Dermis microvascular lymphatic vessel endothelial cell (primary cell): ENCODE results near the gene TYRO3. TPM values are rescaled to one million over a fixed set of nuclear protein-coding genes. Genes with fewer than 3 reads are reported as not detected.

Source experiments
- DNase-seq, 2 donors: peaks; one replicate each; pipeline versions ENCODE4 v3.0.0 to v3.0.0-alpha.2; 2010; ENCODE audit warnings: low read depth in 2 of 2
- total RNA-seq: library from RNA; depleted of rRNA; stranded (reverse); fragments of >200 nt; gene quantifications from 2 replicates; pipeline ENCODE4 v1.2.1, GENCODE V29; 2014

TYRO3 gene
- total RNA-seq, 1 donor from 2014 or later = 3.1 TPM

- no peak for DNase-seq
Observed at GRCh38 chr15:41603411-41603935, 44.5 kb downstream of the TYRO3 start.

- DNase-seq = peak; percentile 43 to 66
Observed at GRCh38 chr15:41603941-41604911, 45.2 kb downstream of the TYRO3 start.

- no peak for DNase-seq
Observed at GRCh38 chr15:41605566-41605965, 46.6 kb downstream of the TYRO3 start.

DNA sequence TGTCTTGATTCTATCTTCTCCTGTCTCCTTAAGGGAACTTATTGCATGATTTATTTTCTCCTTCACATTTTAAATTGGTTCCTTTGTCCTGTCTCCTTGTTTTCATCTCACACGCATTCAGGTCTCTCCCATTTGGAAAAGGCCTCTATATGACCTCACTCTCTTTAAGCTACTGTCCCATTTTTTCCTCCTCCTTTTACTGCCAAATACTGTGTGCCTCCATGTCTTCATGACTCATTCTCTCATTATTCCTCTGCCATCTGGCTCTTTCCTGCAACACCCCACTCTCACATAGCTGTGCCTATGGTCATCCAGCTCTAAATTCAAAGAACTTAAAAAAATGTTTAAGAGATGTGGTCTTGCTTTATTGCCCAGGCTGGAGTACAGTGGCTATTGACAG is 48.0 kb downstream of the TYRO3 start:
- DNase-seq = peak in 1 of 2 donors; percentile 36

DNA sequence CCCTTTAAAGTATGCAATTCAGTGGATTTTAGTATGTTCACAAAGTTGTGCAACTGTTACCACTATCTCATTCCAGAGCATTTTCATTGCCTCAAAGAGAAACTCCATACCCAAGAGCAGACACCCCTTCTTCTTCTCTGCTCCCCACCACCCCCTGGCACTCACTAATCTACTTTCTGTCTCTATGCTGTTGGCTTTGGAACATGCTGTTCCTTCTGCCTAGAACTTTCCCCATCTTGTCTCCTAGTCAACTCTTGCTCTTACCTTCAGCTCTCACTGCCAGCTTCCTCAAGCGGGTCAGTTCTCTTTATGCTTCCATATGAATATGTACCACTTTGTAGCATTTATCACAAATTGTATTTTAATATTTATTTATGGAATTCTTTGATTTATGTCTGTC is 50.1 kb downstream of the TYRO3 start:
- DNase-seq = no peak

GRCh38 chr15:41610048-41610447 is 51.0 kb downstream of the TYRO3 start:
- no peak for DNase-seq

GRCh38 chr15:41620536-41621199 is 61.7 kb downstream of the TYRO3 start:
- no peak for DNase-seq

- peak; percentile 80 to 89 for DNase-seq
Observed at GRCh38 chr15:41621200-41622193, 62.5 kb downstream of the TYRO3 start.

DNA sequence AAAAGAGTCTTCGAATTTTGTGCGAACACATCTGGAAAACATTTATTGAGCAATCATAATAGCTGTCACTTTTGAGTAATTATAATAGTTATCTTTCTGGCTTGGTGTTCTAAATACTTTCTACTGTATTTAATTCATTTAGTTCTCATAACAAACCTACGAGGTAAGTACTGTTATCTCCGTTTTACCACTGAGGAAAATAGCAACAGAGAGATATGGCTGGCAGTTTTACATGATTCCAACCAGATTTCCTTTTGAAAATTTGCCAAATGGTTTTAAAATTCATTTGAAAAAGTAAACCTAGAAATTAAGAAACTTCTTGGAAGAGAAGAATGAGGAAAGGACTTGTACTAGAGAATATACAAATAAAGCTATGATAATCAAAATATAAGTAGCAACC is 63.9 kb downstream of the TYRO3 start:
- no peak for DNase-seq

GRCh38 chr15:41627203-41627602 is 68.2 kb downstream of the TYRO3 start:
- DNase-seq = no peak

DNA sequence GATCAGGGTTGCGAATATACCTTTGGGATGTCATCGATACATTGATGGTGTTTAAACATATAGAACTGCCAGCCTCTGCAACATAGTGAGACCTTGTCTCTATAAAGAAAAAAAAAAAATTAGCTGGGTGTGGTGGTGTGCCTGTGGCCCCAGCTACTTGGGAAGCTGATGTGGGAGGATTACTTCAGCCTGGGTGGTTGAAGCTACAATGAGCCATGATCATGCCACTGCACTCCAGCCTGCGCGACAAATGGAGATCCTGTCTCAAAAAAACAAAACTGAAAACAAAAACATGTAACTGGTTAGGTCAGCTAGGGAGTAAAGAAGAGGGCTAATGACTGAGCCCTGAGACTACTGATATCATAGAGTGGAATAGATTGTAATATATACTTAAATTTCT is 70.5 kb downstream of the TYRO3 start:
- no peak for DNase-seq

GRCh38 chr15:41629883-41630282 is 70.9 kb downstream of the TYRO3 start:
- no peak for DNase-seq

GRCh38 chr15:41630616-41631217 is 71.7 kb downstream of the TYRO3 start:
- DNase-seq = no peak

DNA sequence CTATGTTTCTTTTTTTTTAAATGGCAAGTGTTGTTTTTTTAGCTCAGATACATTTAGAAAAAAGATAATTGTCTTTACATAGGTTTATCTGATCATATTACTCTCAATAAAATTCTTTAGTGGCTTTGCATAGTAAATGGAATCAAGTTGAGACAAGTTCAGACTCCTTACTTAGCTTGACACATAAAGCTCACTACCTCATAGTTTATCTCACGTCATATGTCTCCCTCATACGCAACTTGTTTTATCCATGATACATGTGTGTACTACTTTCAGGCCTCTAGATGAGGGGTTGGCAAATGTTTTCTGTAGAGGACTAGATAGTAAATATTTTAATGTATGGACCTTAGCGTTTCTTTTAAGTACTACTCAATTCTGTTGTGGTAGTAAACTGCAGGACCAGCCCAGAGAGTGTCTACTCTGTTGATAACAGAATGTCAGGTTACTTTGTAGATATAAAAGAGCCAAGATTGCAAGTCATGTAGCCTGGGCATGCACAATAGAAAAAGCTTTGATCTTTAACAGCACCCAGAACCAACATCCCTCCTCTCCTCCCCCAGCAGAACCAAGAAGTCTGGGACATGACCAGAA is 73.0 kb downstream of the TYRO3 start:
- DNase-seq = no peak

Other genes starting within 250 kb of the TYRO3 start
- 3.3 and 8.3 TPM in 2 replicates for gene OIP5, start 226.6 kb upstream of the TYRO3 start, total RNA-seq
- gene NUSAP1, start 226.3 kb upstream of the TYRO3 start, total RNA-seq = 30.8 and 75.9 TPM in 2 replicates
- 13.3 and 18.9 TPM in 2 replicates for gene NDUFAF1, start 156.7 kb upstream of the TYRO3 start, total RNA-seq
- 11.9 and 13.9 TPM in 2 replicates for gene RTF1, start 142.1 kb upstream of the TYRO3 start, total RNA-seq
- gene ITPKA, start 65.3 kb upstream of the TYRO3 start, total RNA-seq = 0.25 and 0.90 TPM in 2 replicates
- gene LTK, start 45.4 kb upstream of the TYRO3 start, total RNA-seq = under 0.01 TPM in 1 of 2 replicates, not detected in the other
- 8.0 and 12.1 TPM in 2 replicates for gene RPAP1, start 15.0 kb upstream of the TYRO3 start, total RNA-seq
- 18.7 and 22.0 TPM in 2 replicates for gene MGA, start 101.2 kb downstream of the TYRO3 start, total RNA-seq
- 8.7 and 9.1 TPM in 2 replicates for gene MAPKBP1, start 215.3 kb downstream of the TYRO3 start, total RNA-seq